8988T (cell line): ENCODE results near the gene WNT3A.

ENCODE experiments used
- DNase-seq: peaks from one replicate; pipeline ENCODE4 v3.0.0; 2011

The WNT3A gene

DNA sequence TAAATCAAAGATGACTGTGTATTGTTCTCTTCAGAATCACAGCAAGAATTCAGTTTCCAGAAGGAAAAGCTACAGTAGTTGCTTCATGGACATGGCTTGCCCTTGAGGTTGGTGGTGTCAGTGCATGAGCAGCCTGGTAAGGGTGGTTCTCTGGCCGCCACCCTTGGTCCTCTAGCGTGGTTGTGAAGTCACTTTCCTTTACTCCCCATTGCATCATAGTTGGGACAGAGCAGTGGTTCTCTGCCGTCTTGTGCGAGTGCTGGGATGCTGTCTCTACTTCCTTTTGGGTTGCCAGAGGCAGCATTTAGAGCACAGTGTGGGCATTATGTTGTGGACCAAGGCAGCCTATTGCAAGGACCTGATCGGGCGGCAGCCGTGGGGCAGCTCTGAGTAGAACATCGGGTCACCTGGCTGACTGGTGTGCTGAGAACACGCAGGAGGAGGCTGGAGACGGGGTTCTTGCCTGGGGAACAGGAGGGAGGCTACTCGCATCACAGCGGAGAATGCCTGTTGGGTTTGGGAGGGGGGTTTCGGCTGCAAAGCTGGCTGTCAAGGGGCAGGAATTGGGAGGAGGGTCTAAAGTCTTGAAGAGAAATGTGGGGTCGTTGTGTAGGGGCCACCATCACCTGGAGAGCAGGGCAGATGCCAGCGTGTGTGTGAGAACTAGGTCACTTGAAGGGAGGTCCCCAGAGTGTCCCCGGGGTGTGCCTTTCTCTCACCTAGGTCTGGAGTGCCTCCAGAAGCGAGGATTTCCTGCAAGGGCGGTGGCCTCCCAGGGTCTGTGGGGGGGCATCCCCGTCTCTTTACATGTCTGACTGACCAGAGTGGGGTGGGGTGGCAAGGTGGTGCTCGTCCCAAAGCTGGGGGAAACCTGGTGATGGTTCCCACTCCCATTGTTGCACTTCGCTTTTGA lies 82.0 kb downstream of the WNT3A start:
- DNase-seq, result no peak

- peak; percentile 6 for DNase-seq
Measured at GRCh38 chr1:228089519-228090380, 83.0 kb downstream of the WNT3A start.

GRCh38 chr1:228090613-228091081 lies 83.8 kb downstream of the WNT3A start:
- peak; percentile 27 for DNase-seq

DNA sequence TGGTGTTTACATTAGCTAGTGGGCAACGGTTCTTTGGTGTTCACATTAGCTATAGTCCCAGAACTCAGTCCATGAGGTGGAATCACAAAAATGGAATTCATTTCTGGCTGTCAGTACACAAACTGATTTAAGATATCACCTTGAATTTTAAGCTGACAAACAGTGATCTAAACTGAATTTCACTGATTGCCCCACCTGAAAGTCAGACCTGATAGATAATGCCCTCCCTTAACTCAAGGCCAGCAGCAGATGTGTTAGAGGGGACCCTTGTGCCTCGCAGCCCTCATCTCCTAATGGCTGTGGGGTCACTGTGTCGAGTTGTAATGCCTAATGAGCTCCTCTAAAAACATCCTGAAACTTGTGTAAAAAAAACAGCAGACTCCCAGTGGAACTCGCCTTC lies 84.3 kb downstream of the WNT3A start:
- peak; percentile 2 for DNase-seq

GRCh38 chr1:228092342-228093049 lies 85.7 kb downstream of the WNT3A start:
- peak; percentile 5 for DNase-seq

GRCh38 chr1:228093050-228093906 lies 86.5 kb downstream of the WNT3A start:
- DNase-seq, result peak; percentile 11

DNA sequence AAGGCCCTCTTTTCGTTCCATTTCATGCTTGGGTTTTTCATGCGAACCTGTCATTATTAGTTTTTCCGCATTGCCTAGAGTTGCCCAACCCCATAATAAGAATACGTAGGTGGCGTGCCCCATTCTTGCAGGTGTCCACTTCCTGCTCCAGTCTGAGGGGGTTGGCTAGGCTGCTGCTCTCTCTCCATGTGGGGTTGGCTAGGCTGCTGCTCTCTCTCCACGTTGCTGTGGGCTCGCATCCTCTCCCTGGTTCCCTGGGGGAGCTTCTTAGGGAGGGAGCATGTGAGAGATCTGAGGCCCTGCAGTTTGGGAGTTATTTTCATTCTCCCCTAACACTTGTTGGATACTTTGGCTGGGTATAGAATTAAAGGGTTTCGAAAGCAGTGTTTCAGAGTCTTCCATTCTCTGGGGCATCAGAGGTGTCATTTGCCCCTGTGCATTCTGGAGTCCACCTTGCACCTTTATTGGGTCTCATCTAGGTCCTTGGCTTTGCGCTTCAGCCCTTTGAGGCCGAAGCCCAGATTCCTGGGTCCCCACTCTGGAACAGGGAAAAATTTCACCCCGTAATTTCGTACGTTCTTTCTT lies 87.7 kb downstream of the WNT3A start:
- peak; percentile 4 for DNase-seq

DNA sequence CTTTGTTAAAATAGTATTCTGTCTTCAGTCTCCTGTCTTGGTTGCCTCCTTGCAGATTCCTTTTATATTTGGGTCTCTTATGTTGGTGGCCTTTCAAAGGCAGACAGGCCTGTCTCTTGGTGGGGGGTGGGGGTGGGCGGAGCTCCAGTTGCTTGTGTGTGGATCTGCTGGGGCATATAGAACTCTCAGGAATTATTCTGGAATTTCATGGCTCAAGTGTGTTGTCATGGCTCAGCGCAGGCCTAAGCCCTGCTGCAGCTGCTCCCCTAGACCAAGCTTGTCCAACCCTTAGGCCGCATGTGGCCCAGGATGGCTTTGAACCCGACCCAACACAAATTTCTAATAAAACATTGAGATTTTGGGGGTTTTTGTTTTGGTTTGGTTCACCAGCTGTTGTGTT lies 88.4 kb downstream of the WNT3A start:
- DNase-seq, result no peak

GRCh38 chr1:228095938-228096337 lies 89.1 kb downstream of the WNT3A start:
- DNase-seq, result peak; percentile 12

DNA sequence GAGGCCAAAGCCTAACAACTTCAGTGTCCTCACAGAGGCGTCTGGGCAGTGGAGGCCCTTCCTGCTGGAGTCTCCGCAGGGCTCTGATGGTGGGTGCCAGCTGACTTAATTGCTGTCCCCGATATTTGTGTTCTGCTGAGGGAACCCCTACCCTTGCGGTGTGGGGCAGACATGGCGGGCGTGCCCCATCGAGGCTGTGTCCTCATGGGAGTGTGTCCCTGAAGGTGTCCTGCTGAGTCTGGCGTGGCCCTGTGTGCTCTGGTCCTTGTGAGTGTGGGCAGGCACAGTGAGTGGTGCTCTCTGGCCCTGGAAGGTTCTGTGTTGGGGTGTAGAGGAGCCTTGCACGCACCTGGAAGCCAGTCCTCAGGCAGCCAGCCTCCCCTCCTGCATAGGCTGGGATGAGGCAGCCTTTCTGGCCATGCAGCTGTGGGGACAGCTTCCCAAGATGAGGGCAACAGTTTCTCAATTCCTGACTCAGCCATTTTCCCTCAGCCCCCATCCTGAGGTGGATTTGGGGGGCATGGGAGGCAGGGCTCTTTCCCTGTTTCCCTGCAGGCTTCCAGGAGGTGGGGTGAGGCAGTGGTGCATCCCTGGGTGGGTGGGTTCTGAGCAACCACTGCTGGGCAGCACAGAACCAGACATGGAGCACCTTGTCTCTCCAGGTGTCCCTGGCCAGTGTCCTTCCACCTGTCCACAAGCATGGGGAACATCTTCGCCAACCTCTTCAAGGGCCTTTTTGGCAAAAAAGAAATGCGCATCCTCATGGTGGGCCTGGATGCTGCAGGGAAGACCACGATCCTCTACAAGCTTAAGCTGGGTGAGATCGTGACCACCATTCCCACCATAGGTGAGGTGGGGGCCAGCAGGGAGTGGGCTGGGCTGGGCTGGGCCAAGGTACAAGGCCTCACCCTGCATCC lies 89.9 kb downstream of the WNT3A start:
- peak; percentile 3 for DNase-seq

DNA sequence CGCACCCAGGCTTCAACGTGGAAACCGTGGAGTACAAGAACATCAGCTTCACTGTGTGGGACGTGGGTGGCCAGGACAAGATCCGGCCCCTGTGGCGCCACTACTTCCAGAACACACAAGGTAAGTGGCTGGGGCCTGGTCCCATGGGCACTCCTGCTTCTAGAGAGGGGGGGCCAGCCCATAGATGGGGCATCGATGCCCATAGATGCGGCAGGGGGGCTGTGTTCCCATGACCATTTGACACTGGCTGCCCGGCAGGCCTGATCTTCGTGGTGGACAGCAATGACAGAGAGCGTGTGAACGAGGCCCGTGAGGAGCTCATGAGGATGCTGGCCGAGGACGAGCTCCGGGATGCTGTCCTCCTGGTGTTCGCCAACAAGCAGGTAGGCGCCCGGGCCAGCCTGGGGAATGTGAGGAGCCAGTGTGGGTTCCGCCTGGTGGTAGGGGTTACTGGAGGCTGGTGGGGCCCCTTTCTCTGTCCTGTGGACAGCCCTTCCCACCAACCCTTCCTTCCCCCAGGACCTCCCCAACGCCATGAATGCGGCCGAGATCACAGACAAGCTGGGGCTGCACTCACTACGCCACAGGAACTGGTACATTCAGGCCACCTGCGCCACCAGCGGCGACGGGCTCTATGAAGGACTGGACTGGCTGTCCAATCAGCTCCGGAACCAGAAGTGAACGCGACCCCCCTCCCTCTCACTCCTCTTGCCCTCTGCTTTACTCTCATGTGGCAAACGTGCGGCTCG lies 90.7 kb downstream of the WNT3A start:
- DNase-seq, result peak; percentile 6

GRCh38 chr1:228098323-228098931 lies 91.6 kb downstream of the WNT3A start:
- DNase-seq, result no peak

GRCh38 chr1:228099331-228099732 lies 92.5 kb downstream of the WNT3A start:
- DNase-seq, result peak; percentile 13

DNA sequence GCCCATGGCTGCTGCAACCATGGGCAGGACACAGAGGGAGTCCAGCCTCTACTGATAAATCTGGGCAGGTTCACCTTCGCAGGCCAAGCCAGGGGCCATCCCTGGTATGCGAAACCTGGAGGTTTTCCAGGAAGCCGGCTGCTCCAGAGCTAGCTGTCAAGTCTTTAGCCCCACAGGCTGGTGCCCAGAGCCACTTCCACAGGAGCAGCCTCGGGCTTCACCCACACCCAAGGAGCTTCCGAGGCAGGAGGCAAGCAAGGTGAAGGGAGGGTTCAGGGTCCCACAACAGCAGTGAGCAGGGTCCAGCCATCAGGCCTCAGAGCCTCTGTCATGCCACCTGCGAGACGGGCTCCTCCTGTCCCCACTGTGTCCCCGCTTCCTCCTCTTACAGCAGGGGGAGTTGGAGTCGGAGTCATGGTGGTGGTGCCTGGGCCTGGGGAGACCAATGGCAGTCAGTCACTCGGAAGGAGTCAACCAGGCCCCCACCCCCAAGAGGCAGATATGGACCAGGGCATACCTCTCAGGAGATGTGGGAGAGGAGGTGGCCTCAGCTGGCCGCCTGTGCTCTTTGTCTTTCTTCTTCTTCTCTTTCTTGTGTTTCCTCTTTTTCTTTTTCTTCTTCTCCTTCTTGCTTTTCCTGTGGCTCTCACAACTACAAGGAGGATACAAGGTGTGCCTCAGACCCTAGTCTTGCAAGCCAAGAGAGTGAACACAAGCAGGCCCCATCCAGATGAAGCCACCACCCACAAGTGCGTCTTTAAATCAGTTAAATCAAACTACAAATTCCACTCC lies 94.2 kb downstream of the WNT3A start:
- DNase-seq, result peak; percentile 31

DNA sequence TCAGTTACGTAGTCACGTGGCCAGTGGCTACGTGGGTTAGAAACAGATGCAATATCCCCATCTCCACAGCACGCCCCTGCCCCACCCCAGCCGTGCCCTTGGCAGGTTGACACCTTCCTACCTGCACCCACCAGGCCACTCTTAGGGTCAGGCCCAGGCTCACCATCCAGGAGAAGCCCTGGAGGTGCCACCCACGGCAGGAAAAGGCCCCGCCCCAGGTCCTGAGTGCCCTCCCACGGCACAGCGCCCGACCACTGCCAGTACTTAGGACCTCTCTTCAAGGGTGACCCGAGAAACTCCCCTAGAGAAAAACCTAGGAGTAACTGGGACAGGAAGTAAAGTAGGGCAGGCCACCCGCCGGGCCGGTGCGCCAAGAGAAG lies 94.8 kb downstream of the WNT3A start:
- peak; percentile 52 for DNase-seq

DNA sequence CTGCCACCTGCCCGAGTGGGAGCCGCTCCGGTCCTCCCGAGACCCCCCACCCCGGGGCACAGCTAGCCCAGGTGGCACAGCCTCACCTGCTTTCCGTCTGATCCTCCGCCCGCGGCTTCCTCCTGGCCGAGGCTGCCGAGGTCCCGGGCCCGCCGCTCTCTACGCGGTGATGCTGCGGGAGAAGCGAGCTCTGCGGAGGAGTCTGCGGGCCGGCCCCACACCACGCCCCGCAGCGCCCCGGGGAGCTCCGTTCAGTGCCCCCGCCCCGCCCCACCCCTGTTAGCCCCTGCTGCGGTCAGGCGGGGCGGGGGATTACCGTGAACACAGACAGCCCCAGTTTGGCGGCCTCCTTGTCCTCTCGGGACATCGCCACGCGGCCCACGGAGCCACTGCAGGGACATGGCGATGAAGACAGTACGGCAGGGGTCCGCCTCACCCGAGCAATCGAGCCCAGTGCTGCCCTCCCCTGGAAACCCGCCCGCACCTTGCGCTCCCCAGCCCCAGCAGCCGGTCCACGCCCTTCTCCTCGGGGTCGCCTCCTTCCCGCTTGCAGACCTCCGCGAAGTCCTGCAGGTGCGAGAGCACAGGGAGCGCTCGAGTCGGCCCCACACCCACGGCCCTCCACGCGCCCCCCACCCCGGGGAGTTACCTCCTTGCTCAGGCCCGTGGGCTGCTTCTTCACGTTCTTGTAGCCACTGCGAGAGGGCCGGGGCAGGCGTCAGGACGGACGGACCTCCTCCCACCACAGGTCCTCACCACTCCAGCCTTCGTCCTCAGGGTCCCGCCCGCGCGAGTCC lies 95.4 kb downstream of the WNT3A start:
- DNase-seq, result peak; percentile 91

- DNase-seq, result peak; percentile 99
Measured at GRCh38 chr1:228102791-228103620, 96.2 kb downstream of the WNT3A start, which contains the start of gene C1orf35. C1orf35 (minus strand) TSS chr1:228103325; CDS start chr1:228103227, 98 bp downstream.
